Endothelial cell of umbilical vein (primary cell): ENCODE data around the gene SKIL. TPM values are rescaled to one million over a fixed set of nuclear protein-coding genes. Genes with fewer than 3 reads are reported as not detected.
A peak's percentile ranks its signal among the peaks of the same experiment; 100 is the strongest.

Experiments
- BruUV-seq: library from RNA; stranded (reverse); fragments of 400-500 nt; replicated peaks from 2 replicates; lab custom pipeline; 2021; lab: Mats Ljungman, UMichigan
- CTCF ChIA-PET: fragments of 300-600, 350-600 bp; sonication (Branson Sonifier 250); formaldehyde crosslinking; loops from one replicate; lab custom pipeline; 2021; ENCODE audit warnings: antibody characterized with exemption, inconsistent platforms; lab: Charles Lee
- POLR2A ChIA-PET: fragments of 300-600, 350-600 bp; sonication (Branson Sonifier 250); formaldehyde crosslinking; loops from one replicate; lab custom pipeline; 2021; ENCODE audit warnings: antibody characterized with exemption, inconsistent platforms; lab: Charles Lee
- DNase-seq: peaks from one replicate; pipeline ENCODE4 v3.0.0-alpha.2; 2011; ENCODE audit warnings: low read depth, low spot score
- FAIRE-seq: peaks from 2 replicates; lab custom pipeline; 2011; peaks lifted over from hg19 to GRCh38; lab: Jason Lieb, UNC
- H2AFZ ChIP-seq: 2 replicates; pipeline ENCODE4 v1.6.0; 2012; ENCODE audit warnings: low read depth, low read length, control low read depth, inconsistent platforms
- H3K27ac ChIP-seq: 2 replicates; pipeline ENCODE4 v1.5.1; 2011; ENCODE audit warnings: low read depth, mild to moderate bottlenecking, control low read depth, low read length, moderate library complexity; ENCODE audit not compliant: insufficient read depth
- H3K27me3 ChIP-seq, 2 experiments: 2 replicates each; pipeline versions ENCODE4 v1.6.0 to v1.6.1; 2011; ENCODE audit warnings: low read length in 2 of 2, mixed read lengths in 1 of 2; ENCODE audit not compliant: control insufficient read depth in 2 of 2, insufficient read depth in 2 of 2
- H3K36me3 ChIP-seq, 2 experiments: 2 replicates in 1 of 2; 3 replicates in 1 of 2; pipeline ENCODE4 v1.5.1; 2011; ENCODE audit warnings: low read length in 2 of 2, mild to moderate bottlenecking in 1 of 2, moderate library complexity in 1 of 2; ENCODE audit not compliant: control insufficient read depth in 2 of 2, insufficient read depth in 2 of 2; ENCODE audit errors: extremely low read depth in 1 of 2
- H3K4me1 ChIP-seq: 3 replicates; pipeline ENCODE4 v1.5.1; 2011; ENCODE audit warnings: mild to moderate bottlenecking, low read length; ENCODE audit not compliant: control insufficient read depth, insufficient read depth; ENCODE audit errors: extremely low read depth
- H3K4me2 ChIP-seq: 2 replicates; pipeline ENCODE4 v1.6.1; 2011; ENCODE audit warnings: low read length, control low read depth, mixed read lengths; ENCODE audit not compliant: insufficient read depth
- H3K4me3 ChIP-seq, 3 experiments: fragments of 200-600 bp in 1 of 3; sonication (generic), shearing (Covaris generic) in 1 of 3; replicated peaks in 1 of 3; 2 replicates each; pipeline ENCODE4 v1.5.1; 2011 to 2016; ENCODE audit warnings: control low read depth in 3 of 3, low read length in 3 of 3, mild to moderate bottlenecking in 2 of 3, inconsistent platforms in 1 of 3, low read depth in 1 of 3, moderate library complexity in 1 of 3; ENCODE audit not compliant: insufficient read depth in 1 of 3
- H3K79me2 ChIP-seq: 2 replicates; pipeline ENCODE4 v1.6.0; 2012; ENCODE audit warnings: low read length, inconsistent platforms; ENCODE audit not compliant: control insufficient read depth, insufficient read depth
- H3K9ac ChIP-seq: replicated peaks from 2 replicates; pipeline ENCODE3; 2011; ENCODE audit warnings: low read length, control low read depth; ENCODE audit not compliant: insufficient read depth; ENCODE audit errors: extremely low read depth
- H3K9me1 ChIP-seq: replicated peaks from 3 replicates; pipeline ENCODE4 v1.6.0; 2011; ENCODE audit warnings: mild to moderate bottlenecking, low read length; ENCODE audit not compliant: control insufficient read depth, insufficient read depth; ENCODE audit errors: extremely low read depth
- H3K9me3 ChIP-seq: replicated peaks from 2 replicates; pipeline ENCODE4 v1.5.1; 2012; ENCODE audit warnings: low read length, inconsistent platforms; ENCODE audit not compliant: control insufficient read depth, insufficient read depth
- H4K20me1 ChIP-seq: replicated peaks from 2 replicates; pipeline ENCODE3; 2011; ENCODE audit warnings: mild to moderate bottlenecking, low read length; ENCODE audit not compliant: control insufficient read depth, insufficient read depth; ENCODE audit errors: extremely low read depth
- CTCF ChIP-seq, 2 donors: IDR thresholded peaks; 1 replicate in 1 of 2; 2 replicates in 1 of 2; pipeline ENCODE4 v1.5.1; 2011; ENCODE audit warnings: low read length in 2 of 2, mild to moderate bottlenecking in 2 of 2, moderate library complexity in 2 of 2, control low read depth in 1 of 2, inconsistent platforms in 1 of 2, low read depth in 1 of 2; ENCODE audit not compliant: insufficient read depth in 1 of 2; ENCODE audit errors: extremely low read depth in 1 of 2
- EZH2 ChIP-seq: IDR thresholded peaks from 2 replicates; pipeline ENCODE4 v1.6.1; 2012; ENCODE audit warnings: borderline replicate concordance, low read depth, mild to moderate bottlenecking, moderate library complexity, low read length, inconsistent platforms; ENCODE audit not compliant: severe bottlenecking
- FOS ChIP-seq: IDR thresholded peaks from 2 replicates; pipeline ENCODE4 v1.6.1; 2011; ENCODE audit warnings: mild to moderate bottlenecking, low read length, moderate library complexity, borderline replicate concordance; ENCODE audit not compliant: insufficient read depth
- GATA2 ChIP-seq: IDR thresholded peaks from 2 replicates; pipeline ENCODE4 v1.7.0; 2011; ENCODE audit warnings: low read depth, mild to moderate bottlenecking, moderate library complexity, mixed read lengths, low read length; ENCODE audit not compliant: insufficient read length, insufficient read depth
- JUN ChIP-seq: IDR thresholded peaks from 2 replicates; pipeline ENCODE4 v1.6.1; 2011; ENCODE audit warnings: borderline replicate concordance, low read depth; ENCODE audit not compliant: insufficient read length, insufficient read depth
- MAX ChIP-seq: IDR thresholded peaks from 2 replicates; pipeline ENCODE4 v1.6.1; 2011; ENCODE audit not compliant: insufficient read depth, insufficient read length
- MYC ChIP-seq: IDR thresholded peaks from one replicate; pipeline ENCODE4 v1.6.1; 2011; ENCODE audit warnings: mild to moderate bottlenecking, low read depth, low read length
- POLR2A ChIP-seq: IDR thresholded peaks from 2 replicates; pipeline ENCODE4 v1.6.1; 2012; ENCODE audit warnings: low read depth, mild to moderate bottlenecking, control low read depth, low read length
- POLR2AphosphoS5 ChIP-seq: IDR thresholded peaks from 2 replicates; pipeline ENCODE4 v1.6.1; 2012; ENCODE audit warnings: low read depth, mild to moderate bottlenecking, control low read depth, low read length, moderate library complexity; ENCODE audit not compliant: insufficient read depth
- dilution Hi-C: fragments of 300-500 bp; cut with MboI; formaldehyde crosslinking; loops from one replicate; pipeline ENCODE4 v1.15.0; 2019; ENCODE audit warnings: low sequenced_read_pairs; ENCODE audit not compliant: extremely low pct_ligation_motif_present
- intact Hi-C: fragments of 100-400 bp; cut with micrococcal nuclease; formaldehyde crosslinking; loops from one replicate; pipeline ENCODE4 v1.10.0; 2022
- polyA plus RNA-seq, 4 experiments: library from polyadenylated mRNA; depleted of rRNA in 3 of 4; stranded (reverse) in 3 of 4; unstranded in 1 of 4; fragments of >200 nt; gene quantifications; 2 replicates each; pipeline versions ENCODE4 v1.2.1 to v1.2.3, GENCODE V29; 2011 to 2012; ENCODE audit warnings: missing spikeins in 1 of 4
- total RNA-seq: library from RNA; stranded (reverse); gene quantifications from 2 replicates; pipeline ENCODE4 v1.2.3, GENCODE V29; 2021

Gene SKIL
- total and polyA plus RNA-seq, 2 donors (not counting 3 experiments of a cell fraction or from before 2014, with no cell fraction given) = 18.4 to 135 TPM

- H3K27me3 ChIP-seq = no peaks in the 10 kb centered on the region
- intact Hi-C loops = no loop called here
- H3K4me1 ChIP-seq = peaks cover 13% of the 10 kb centered on the region
- dilution Hi-C loops = no loop called here
- no peak overlapping the region for H3K4me3 ChIP-seq
- H3K79me2 ChIP-seq = peaks cover 6% of the 10 kb centered on the region
- no peak overlapping the region for H2AFZ ChIP-seq
- TF ChIP-seq FOS = no peak
- no peak for TF ChIP-seq MYC
- no peak for TF ChIP-seq GATA2
- no peak for TF ChIP-seq POLR2A
- no peak for TF ChIP-seq JUN
- TF ChIP-seq POLR2AphosphoS5 = no peak
- no peak for TF ChIP-seq EZH2
- TF ChIP-seq CTCF (IDR thresholded peaks at IDR 0.05; ENCODE audit: extremely low read depth in 1 of 2, insufficient read depth in 1 of 2, low read depth in 1 of 2, low read length in 2 of 2) = no peak
- TF ChIP-seq MAX = no peak
- ChIA-PET CTCF (interaction anchor here (0.7 to 2.9 kb wide), 10 partner anchors 13 to 411 kb away, joined by 3 to 25 read pairs (median 3); no protein-coding TSS in a partner anchor), POLR2A (no interaction called here)
- H3K9ac ChIP-seq = no peak overlapping the region
- FAIRE-seq (no peak), DNase-seq (no peak)
- no TSS peak for BruUV-seq
- H3K9me1 ChIP-seq = no peaks in the 10 kb centered on the region
- H3K9me3 ChIP-seq = no peaks in the 10 kb centered on the region
- peak overlapping the region; percentile 38 for H3K27ac ChIP-seq
- H4K20me1 ChIP-seq = no peaks in the 10 kb centered on the region
- H3K4me2 ChIP-seq = no peak overlapping the region
- H3K36me3 ChIP-seq = peaks cover 6 to 15% of the 10 kb centered on the region in 2 experiments
Observed at GRCh38 chr3:170437696-170438407, 80.3 kb downstream of the SKIL start.
